ENCODE results near the gene PCSK7.

Gene PCSK7

GRCh38 chr11:117230999-117231841 lies 653 bp downstream of the PCSK7 start:
- DNase-seq = no peak

- no peak for DNase-seq
Measured at GRCh38 chr11:117230286-117230961, 1.4 kb downstream of the PCSK7 start.

DNA sequence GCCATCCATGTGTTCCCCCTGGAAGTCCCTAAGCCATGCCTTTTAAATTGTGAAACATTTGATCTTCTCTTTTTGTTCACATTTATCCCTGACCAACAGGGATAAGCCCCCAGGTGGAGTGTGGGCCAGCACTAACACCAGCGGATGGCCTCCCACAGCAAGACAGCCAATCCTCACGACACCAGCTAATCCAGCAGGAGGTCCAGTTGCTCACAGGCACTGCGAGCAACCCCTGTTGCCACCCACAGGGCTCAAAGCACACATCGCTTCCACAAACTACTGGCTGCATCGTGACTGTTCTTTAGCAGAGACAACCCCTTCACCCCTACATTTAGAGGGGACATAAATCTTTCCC lies 2.0 kb downstream of the PCSK7 start:
- no peak for DNase-seq

- no peak for DNase-seq
Measured at GRCh38 chr11:117229411-117229810, 2.5 kb downstream of the PCSK7 start.

DNA sequence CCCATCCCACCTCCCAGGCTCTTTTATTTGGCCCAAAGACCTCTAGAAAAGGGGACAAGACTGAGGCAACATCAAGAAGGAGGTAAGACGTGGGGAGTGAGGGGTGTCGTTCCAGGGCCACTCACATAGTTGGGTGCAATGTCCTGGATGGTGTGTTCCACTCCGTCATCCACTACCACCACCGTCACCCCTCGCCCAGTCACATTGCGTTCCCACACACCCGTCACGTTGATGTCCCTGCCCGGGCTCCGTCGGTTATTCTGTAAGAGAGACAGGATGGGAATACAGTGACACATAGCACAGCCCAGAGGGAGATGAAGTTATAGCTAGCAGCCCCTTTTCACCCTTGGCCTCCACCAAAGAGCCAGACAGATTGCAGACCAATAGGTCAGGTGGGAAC lies 3.8 kb downstream of the PCSK7 start:
- DNase-seq = no peak

- DNase-seq = peak; percentile 89
Measured at GRCh38 chr11:117226388-117227385, 5.2 kb downstream of the PCSK7 start.

GRCh38 chr11:117225553-117226170 lies 6.2 kb downstream of the PCSK7 start:
- DNase-seq = no peak

DNA sequence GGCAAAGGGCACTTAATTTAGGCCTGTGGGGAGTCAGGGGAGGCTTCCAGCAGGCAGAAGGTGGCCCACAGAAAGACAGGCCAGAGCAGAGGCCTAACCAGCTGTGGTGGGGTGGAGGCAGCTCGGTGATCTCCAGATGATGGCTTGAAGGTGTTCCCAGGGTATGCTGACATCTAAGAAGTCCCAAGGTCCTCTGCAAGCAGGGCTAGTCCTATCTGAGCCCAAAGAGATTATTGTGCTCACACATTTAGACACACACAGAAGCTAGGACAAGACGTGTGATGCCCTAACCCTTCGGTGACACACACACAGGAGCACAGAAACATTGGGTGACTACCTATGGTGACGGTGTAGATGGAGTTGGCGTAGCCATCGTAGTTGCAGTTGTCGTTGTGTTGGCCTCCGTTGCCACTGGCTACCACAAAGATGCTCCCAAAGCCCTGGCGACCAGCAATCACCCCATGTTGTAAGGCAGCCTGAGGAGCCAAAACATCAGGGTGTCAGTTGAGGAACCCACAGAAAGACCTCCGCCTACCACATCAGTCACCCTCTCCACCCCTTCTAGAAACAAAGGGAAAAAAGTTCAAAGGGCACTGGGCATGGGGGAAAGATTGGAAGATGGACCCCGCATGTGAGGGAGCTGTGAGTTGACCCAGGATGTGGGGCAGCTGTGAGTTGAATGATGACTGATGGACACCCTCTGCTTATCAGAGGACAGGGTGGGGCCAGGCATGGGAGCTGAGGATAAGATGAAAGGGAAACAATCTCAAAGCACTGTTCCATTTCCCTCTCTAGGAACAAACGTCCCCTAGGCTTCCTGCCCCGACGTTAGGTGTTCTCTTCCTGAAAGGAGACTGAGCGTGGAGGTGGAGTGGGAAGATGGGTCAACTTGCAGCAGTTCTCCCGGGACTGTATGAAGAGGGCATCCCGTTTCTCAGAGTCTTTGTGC lies 7.9 kb downstream of the PCSK7 start:
- DNase-seq = no peak

- DNase-seq = no peak
Measured at GRCh38 chr11:117222991-117223740, 8.7 kb downstream of the PCSK7 start.

- peak; percentile 91 for DNase-seq
Measured at GRCh38 chr11:117221775-117222517, 9.9 kb downstream of the PCSK7 start.

DNA sequence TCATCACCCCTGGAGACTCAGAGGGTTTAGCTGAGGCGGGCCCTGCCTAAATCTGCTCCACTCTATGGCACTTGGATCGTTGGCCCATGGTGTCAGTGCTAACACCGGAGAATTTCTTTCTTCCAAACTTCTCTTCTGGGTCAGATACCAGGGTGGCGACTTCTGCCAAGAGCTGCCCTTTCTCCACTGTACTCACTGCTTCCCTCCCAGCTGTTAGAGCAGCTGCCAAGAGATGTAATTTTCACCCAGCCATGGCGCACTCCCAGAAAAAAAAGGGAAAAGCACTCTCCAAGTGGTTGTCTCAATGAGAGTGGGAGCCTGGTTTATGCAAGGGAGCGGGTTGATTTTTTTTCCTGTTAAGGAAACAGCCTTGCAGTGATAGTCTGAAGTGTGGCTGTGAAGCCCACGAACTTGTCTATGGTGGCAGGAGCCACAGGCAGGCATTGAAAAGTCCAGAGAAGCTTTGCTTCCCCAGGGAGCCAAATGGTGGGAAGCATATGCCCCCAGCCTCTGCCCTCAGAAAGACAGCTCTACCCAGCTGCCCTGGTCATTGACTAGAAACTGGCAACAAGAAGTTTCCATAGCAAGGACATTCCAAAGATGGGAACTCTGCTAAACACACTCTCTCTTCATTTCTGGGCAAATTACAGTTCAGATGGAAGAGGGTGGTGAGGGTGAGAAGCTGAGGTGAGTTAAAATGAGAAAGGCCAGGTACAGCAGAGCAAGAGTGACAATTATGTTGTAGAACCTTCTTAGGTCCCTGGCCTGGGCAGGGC lies 10.7 kb downstream of the PCSK7 start:
- DNase-seq = peak; percentile 75

GRCh38 chr11:117220568-117220967 lies 11.3 kb downstream of the PCSK7 start:
- DNase-seq = peak; percentile 29

GRCh38 chr11:117219995-117220394 lies 11.9 kb downstream of the PCSK7 start:
- no peak for DNase-seq

DNA sequence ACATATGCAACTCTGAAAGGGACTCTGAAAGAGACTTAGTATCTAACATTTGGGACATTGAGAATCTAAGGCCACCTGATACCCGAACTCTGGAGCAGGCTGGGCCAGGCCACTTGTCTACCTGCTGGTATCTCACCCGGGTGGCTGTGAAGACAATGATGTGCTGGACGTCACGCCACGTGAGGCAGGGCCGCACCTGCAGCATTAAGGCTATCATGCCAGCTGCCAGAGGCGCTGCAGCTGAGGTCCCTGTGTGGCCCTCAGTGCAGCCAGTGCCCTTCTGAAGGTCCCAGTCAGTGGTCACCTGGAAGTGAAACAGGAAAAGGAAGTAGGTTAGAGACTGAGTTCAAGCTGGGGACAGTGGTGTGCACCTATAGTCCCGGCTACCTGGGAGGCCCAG lies 12.4 kb downstream of the PCSK7 start:
- no peak for DNase-seq

GRCh38 chr11:117219001-117219400 lies 12.9 kb downstream of the PCSK7 start:
- no peak for DNase-seq

- no peak for DNase-seq
Measured at GRCh38 chr11:117218133-117218915, 13.5 kb downstream of the PCSK7 start.

DNA sequence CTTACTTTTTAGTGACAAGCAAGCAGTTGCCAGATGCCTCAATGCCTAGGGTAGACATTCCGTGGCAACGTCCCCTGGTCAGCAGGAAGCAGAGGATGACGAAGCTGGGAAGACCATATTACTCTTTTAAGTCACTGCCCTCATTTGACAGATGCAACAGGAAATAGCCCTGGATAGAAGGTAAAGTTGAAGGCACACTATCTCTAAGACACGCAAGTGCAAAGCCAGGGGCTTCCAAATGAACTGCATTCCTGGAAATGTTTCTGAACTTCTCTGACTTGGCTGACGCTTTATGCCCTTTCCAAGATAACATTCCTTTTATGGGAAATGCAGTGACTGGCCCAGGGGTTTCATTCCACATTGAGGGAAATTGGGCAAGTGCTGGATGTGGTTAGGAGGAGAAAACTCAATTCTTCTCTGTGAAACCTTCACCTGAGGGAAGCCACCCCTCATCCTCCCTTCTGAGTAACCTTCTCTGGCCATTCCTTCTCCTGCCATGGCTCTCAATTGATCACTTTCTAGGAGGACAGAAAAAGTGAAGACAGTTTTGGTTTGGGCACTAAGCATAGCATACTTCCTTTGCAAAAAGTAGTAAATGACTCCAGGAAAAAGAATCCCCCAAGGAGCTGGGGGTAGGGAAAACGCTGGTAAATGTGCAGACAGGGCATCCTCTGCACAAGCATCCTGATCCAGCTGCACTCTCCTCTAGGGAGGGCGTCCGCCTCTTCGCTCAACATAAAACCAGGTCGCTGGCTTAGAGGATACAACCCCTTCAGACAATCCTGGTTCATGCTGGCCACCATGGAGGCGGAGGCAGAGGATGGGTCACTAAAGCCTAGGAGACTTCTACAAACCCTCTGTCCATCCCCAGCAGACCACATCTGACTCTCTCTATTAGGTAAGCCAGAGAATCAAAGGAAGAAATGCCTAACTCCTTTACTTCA lies 14.5 kb downstream of the PCSK7 start:
- DNase-seq = no peak
